NCI-H187 (cell line): Measurements from ENCODE around the gene GZF1.
"Not testable (repeated sequence)": the region's sequence is repeated elsewhere in the genome, so short reads cannot be mapped to it uniquely, and the experiment has no call there.

ENCODE experiments used
- DNase-seq, 2 experiments: peaks; one replicate each; lab custom pipeline; 2025; lab: John Stamatoyannopoulos, UW

GZF1 gene

GRCh38 chr20:23347791-23348190 is 14.2 kb upstream of the GZF1 start:
- DNase-seq: no peak

- DNase-seq: not testable (repeated sequence)
These were observed 13.5 kb upstream of the GZF1 start for GRCh38 chr20:23348510-23348909.

- DNase-seq: peak in 1 of 2 experiments; percentile 20
These were observed 12.4 kb upstream of the GZF1 start for GRCh38 chr20:23349338-23350195.

GRCh38 chr20:23350196-23350903 is 11.6 kb upstream of the GZF1 start, which contains the start of gene NXT1:
Gene NXT1, plus strand, starts transcription at chr20:23350791. Its CDS starts 3,251 bp downstream, at chr20:23354042.
- peak; percentile 68 to 76 for DNase-seq

GRCh38 chr20:23350904-23351838 is 10.8 kb upstream of the GZF1 start:
- peak in 1 of 2 experiments; percentile 12 for DNase-seq

GRCh38 chr20:23356203-23356602 is 5.8 kb upstream of the GZF1 start:
- DNase-seq: no peak

GRCh38 chr20:23357767-23358562 is 4.0 kb upstream of the GZF1 start:
- peak; percentile 86 to 87 for DNase-seq

- no peak for DNase-seq
These were observed 3.4 kb upstream of the GZF1 start for GRCh38 chr20:23358563-23358906.

- DNase-seq: no peak
These were observed 2.9 kb upstream of the GZF1 start for GRCh38 chr20:23358923-23359593.

- DNase-seq: no peak
These were observed 1.5 kb upstream of the GZF1 start for GRCh38 chr20:23360531-23360930.

- DNase-seq: no peak
These were observed 885 bp upstream of the GZF1 start for GRCh38 chr20:23361119-23361475.

- no peak for DNase-seq
These were observed 642 bp downstream of the GZF1 start for GRCh38 chr20:23362392-23363256.

- no peak for DNase-seq
These were observed 1.3 kb downstream of the GZF1 start for GRCh38 chr20:23363257-23363649.

- no peak for DNase-seq
These were observed 3.6 kb downstream of the GZF1 start for GRCh38 chr20:23365390-23366165.

- DNase-seq: no peak
These were observed 4.4 kb downstream of the GZF1 start for GRCh38 chr20:23366384-23366783.

GRCh38 chr20:23367770-23368169 is 5.8 kb downstream of the GZF1 start:
- no peak for DNase-seq

GRCh38 chr20:23368316-23369071 is 6.5 kb downstream of the GZF1 start:
- DNase-seq: no peak
